Epithelial cell of esophagus (primary cell): ENCODE results near the gene TFF2.

Source experiments
- DNase-seq: peaks from one replicate; pipeline ENCODE4 v3.0.0; 2010; ENCODE audit warnings: low read depth
- H3K4me3 ChIP-seq: 2 replicates; pipeline ENCODE4 v1.5.1; 2011; ENCODE audit warnings: mild to moderate bottlenecking, low read length, control low read depth
- TF ChIP-seq, protein P1 (sequence below): IDR thresholded peaks from 2 replicates; pipeline ENCODE4 v1.5.1; 2011; ENCODE audit warnings: low read depth, mild to moderate bottlenecking, low read length, control low read depth, inconsistent platforms; ENCODE audit not compliant: insufficient read depth; ENCODE audit errors: missing control alignments

Gene TFF2

DNA sequence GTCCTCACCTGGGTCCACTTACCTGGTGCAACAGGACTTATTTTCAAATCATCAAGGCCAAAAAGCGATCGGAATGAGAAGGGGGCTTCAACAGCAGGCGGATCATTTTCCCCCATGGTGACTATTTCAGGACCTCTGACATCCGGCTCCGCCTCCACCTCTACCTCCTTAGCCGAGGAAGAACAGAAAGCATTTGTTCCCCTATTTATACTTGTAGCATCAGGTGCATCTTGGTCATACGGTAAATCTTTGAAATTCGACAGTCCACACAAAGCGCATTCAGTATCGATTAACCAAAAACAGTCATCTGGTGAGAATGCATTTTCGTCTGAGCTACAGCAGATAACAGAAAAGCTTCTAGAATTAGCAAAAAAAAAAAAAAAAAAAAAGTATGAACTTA lies 44.5 kb upstream of the TFF2 start:
- H3K4me3 ChIP-seq, result no peak overlapping the region
- TF ChIP-seq, protein P1, sequence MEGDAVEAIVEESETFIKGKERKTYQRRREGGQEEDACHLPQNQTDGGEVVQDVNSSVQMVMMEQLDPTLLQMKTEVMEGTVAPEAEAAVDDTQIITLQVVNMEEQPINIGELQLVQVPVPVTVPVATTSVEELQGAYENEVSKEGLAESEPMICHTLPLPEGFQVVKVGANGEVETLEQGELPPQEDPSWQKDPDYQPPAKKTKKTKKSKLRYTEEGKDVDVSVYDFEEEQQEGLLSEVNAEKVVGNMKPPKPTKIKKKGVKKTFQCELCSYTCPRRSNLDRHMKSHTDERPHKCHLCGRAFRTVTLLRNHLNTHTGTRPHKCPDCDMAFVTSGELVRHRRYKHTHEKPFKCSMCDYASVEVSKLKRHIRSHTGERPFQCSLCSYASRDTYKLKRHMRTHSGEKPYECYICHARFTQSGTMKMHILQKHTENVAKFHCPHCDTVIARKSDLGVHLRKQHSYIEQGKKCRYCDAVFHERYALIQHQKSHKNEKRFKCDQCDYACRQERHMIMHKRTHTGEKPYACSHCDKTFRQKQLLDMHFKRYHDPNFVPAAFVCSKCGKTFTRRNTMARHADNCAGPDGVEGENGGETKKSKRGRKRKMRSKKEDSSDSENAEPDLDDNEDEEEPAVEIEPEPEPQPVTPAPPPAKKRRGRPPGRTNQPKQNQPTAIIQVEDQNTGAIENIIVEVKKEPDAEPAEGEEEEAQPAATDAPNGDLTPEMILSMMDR, result no peak
- DNase-seq, result no peak

DNA sequence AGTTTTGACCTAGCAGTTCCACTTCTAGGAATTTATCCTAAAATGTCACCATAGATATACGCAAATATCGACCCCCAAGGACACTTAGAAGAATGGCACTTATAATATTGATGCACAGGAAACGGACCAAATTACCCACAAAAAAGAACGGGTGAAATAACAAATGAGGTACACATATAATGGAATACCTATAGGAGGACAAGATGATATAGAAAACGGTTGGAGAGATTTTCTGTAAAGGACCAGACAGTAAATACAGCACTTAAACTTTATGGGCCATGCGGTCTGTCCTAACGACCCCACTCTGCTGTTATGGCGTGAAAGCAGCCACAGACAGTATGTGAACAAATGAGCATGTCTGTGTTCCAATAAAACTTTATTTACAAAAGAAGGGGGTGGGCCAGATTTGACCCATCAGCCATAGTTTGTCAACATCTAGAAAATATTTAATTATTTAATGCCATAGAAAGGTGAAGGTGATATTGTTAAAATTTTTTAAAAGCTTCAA lies 42.7 kb upstream of the TFF2 start:
- no peak overlapping the region for H3K4me3 ChIP-seq
- DNase-seq, result no peak
- TF ChIP-seq, protein P1, result no peak

DNA sequence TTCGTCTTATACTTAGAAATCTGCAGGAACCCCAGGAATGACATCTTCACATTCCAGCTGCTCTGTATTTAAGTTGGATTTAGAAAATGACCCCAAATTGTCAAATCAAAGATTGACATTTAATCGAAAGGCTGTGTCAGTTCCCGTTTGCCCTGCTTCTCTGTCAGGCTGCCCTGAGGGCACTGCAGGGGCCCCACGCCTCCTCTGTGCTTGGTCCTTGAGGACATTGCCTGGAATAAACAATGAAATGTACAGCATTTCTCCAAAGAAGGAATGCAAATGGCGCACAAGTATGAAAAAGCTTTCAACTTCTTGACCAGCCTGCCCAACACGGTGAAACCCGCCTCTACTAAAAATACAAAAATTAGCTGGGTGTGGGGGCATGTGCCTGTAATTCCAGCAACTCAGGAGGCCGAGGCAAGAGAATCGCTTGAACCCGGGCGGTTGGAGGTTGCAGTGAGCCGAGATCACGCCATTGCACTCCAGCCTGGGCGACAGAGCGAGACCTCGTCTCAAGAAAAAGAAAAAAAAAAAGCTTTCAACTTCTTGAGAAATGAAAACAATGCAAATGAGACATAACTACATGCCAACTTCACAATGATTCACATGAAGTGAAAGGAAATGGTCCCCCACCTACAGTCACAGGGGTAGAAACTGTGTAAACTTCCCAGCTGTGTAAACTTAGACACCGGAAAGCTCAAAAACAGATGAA lies 42.1 kb upstream of the TFF2 start:
- DNase-seq, result peak; percentile 26

DNA sequence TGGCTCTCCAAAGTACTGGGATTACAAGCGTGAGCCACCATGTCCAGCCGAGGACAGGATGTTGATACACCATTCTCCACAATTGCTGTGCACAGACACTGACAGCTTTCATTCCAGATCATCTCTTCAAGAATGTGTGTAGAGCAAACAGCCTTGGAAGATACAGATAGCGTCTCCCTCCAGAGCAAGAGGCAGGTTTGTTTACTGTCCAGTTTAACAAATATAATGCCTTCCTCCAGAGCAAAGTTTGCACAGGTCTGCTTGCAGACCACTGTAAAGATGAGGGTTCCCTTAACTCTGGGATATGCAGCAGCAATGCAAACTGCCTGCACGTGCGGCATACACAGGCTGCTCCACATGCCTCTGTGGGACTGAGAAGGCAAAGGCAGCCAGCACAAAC lies 40.5 kb upstream of the TFF2 start:
- H3K4me3 ChIP-seq, result no peak overlapping the region
- no peak for DNase-seq
- TF ChIP-seq, protein P1, result no peak

More for the DNA sequence above, 42.1 kb upstream of the TFF2 start:
- TF ChIP-seq, protein P1, result no peak
- H3K4me3 ChIP-seq, result no peak overlapping the region

DNA sequence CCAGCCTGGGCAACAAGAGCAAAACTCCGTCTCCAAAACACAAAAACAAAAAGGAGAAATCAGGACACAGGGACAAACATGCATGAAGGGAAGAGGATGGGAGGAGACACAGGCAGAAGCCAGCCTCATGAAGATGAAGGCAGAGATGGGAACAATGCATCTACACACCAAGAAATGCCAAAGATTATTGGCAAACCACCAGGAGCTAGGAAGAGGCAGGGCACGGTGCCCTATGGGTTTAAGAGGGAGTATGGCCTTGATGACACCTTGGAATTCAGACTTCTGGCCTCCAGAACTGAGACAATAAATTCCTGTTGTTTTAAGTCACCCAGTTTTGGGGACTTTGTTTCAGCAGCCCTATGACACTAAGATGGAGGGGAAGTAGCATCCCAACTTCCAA lies 39.9 kb upstream of the TFF2 start:
- no peak overlapping the region for H3K4me3 ChIP-seq
- no peak for DNase-seq
- TF ChIP-seq, protein P1, result no peak

DNA sequence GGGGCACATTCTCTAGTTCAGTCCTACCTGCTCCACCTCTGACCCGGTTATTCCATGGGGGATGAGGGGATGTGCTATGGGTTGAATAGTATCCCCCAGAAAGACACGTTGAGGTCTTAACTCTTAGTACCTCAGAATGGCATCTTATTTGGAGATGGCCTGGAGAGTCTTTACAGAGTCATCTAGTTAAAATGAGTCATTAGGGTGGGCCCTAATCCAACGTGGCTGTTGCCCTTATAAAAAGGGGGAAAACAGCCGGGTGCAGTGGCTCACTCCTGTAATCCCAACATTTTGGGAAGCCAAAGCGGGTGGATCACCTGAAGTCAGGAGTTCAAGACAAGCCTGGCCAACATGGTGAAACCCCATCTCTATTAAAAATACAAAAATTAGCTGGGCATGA lies 39.4 kb upstream of the TFF2 start:
- TF ChIP-seq, protein P1, result no peak
- H3K4me3 ChIP-seq, result no peak overlapping the region
- no peak for DNase-seq

DNA sequence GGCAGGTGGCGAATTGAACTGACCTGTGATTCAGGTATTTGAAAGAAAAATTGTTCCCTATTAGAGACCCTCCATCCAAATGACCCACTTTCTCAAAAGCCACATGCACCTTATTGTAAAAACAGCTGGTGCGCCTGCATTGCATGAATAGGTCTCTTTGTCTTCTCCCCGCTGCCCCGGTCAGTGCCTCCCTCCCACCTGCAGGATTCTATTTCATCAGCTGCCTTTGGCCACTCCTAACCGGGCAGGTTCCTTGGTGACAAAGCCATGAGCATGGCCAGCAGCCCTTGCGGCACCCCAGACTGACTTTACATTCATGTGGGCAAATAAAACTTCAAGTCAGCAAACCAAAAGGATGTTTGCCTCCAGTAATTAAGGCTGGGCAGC lies 38.6 kb upstream of the TFF2 start:
- TF ChIP-seq, protein P1, result no peak
- H3K4me3 ChIP-seq, result no peak overlapping the region
- no peak for DNase-seq
